ENCODE results near the gene BHLHE23. TPM values are rescaled to one million over a fixed set of nuclear protein-coding genes. Genes with fewer than 3 reads are reported as not detected.

Gene BHLHE23
- total RNA-seq, 4 donors from 2014 or later, result not detected

DNA sequence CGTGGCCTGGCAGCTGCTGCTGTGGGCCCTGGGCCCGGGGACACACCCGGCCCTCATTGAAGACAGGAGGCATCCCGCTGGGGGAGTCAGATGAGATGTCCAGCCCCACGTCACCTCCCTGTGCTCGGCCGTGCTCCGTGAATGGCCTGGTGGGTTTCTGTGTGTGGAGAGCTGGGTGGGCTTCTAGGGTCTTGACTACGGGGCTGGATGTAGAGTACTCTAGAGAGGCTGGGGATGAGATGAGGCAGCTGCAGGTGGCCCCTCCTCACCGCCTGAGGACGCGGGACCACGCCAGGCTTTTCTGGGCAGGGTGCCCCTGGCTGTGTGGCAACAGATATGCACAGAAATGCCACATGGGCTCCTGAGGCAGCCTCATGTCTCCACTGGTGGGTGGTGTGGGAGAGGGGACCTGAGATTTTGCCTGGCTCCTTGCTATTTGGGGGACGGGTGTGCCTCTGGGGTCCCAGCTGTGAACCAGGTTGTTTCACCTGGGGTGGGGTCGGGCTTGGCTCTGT, 8.4 kb upstream of the BHLHE23 start:
- Histone ChIP-seq H3K27ac (no peak overlapping the region), H3K27me3 (peaks cover 70 to 92% (median 71%) of the 10 kb centered on the region in 3 donors), H3K36me3 (no peaks in the 10 kb centered on the region), H3K4me1 (no peaks in the 10 kb centered on the region), H3K4me3 (no peak overlapping the region), H3K9me3 (no peaks in the 10 kb centered on the region)
- intact Hi-C loops (cut with DNase I; ENCODE audit: low total_unique reads) (no loop called here), in situ Hi-C loops (cut with MboI; ENCODE audit: low sequenced_read_pairs in 4 of 4) (loop anchor here in 2 of 4 donors (10.0 to 25.0 kb wide), 2 partner anchors 120 to 128 kb away; no protein-coding TSS in a partner anchor)
- ATAC-seq, result no peak
- no peak for TF ChIP-seq POLR2A (IDR thresholded peaks at IDR 0.05)
- TF ChIP-seq, protein P1, sequence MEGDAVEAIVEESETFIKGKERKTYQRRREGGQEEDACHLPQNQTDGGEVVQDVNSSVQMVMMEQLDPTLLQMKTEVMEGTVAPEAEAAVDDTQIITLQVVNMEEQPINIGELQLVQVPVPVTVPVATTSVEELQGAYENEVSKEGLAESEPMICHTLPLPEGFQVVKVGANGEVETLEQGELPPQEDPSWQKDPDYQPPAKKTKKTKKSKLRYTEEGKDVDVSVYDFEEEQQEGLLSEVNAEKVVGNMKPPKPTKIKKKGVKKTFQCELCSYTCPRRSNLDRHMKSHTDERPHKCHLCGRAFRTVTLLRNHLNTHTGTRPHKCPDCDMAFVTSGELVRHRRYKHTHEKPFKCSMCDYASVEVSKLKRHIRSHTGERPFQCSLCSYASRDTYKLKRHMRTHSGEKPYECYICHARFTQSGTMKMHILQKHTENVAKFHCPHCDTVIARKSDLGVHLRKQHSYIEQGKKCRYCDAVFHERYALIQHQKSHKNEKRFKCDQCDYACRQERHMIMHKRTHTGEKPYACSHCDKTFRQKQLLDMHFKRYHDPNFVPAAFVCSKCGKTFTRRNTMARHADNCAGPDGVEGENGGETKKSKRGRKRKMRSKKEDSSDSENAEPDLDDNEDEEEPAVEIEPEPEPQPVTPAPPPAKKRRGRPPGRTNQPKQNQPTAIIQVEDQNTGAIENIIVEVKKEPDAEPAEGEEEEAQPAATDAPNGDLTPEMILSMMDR (IDR thresholded peaks at IDR 0.05 in 4 of 5, conservative IDR thresholded peaks at IDR 0.05 in 1 of 5), result no peak
- no peak for DNase-seq

DNA sequence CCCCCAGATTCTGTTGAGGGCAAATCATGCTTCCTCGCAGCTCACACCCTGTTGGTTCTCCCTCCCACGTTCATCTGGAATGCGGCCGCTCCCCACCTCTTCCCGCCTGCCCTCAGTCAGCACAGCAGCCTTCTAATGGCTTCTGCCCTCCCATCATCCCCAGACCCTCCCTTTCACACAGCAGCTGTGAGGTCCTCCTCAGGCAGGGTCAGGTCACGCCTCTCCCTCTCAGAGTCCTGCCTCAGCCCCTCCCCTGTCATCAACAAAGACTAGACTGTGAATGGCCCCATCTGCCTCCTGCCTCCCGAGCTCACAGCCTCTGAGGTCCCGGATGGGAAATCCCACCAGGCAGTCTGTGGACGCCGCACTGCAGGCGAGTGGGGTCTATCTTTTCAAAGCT, 7.9 kb upstream of the BHLHE23 start:
- Histone ChIP-seq H3K4me1 (no peaks in the 10 kb centered on the region), H3K9me3 (no peaks in the 10 kb centered on the region), H3K27ac (no peak overlapping the region), H3K36me3 (no peaks in the 10 kb centered on the region), H3K27me3 (peaks cover 73 to 94% (median 75%) of the 10 kb centered on the region in 3 donors), H3K4me3 (no peak overlapping the region)
- DNase-seq (no peak), ATAC-seq (no peak)
- in situ Hi-C loops (cut with MboI; ENCODE audit: low sequenced_read_pairs in 4 of 4), result loop anchor here (5.0 to 25.0 kb wide), 4 partner anchors 117 to 142 kb away; no protein-coding TSS in a partner anchor
- intact Hi-C loops (cut with DNase I; ENCODE audit: low total_unique reads), result no loop called here
- TF ChIP-seq POLR2A (IDR thresholded peaks at IDR 0.05), result no peak
- TF ChIP-seq, protein P1 (IDR thresholded peaks at IDR 0.05 in 4 of 5, conservative IDR thresholded peaks at IDR 0.05 in 1 of 5), result no peak

DNA sequence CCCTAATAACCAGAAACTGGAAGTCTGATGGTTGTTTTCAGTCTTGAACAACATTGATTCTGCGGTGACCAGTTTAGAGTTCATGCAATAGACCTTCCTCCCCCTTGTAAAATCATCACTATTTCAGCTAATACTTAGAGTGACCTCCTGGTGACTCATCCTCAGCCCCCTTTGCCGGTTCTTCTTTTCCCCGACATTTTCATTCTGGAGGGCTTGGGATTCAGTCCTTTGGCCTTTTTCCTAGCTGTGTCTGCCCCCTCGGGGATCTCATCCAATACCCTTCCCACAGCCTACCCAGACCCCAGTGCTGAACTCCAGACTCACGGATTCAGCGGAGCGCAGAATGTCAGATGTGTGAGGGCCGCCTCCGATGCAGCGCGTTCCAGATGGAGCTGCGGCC, 7.5 kb upstream of the BHLHE23 start:
- intact Hi-C loops (cut with DNase I; ENCODE audit: low total_unique reads), result no loop called here
- H3K36me3 ChIP-seq, result no peaks in the 10 kb centered on the region
- in situ Hi-C loops (cut with MboI; ENCODE audit: low sequenced_read_pairs in 4 of 4), result loop anchor here (5.0 to 25.0 kb wide), 4 partner anchors 117 to 142 kb away; no protein-coding TSS in a partner anchor

DNA sequence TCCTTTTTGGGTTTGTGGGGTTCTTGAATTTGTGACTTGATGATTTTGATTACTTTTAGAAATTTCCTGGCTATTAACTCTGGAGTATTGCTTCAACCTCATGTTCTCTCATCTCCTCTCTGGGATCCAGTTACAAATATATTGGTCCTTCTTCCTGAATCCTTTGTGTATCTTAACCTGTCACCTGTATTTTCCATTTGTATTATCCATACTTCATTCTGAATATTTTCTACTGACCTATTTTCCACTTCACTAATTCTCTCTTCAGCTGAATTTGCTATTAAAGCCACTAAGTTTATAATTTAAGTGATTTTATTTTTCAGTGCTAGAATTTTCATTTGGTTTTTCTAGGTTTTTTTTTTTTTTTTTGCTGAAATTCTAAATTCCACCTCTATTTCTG, 6.4 kb upstream of the BHLHE23 start:
- in situ Hi-C loops (cut with MboI; ENCODE audit: low sequenced_read_pairs in 4 of 4) (loop anchor here (5.0 to 25.0 kb wide), 4 partner anchors 116 to 141 kb away; no protein-coding TSS in a partner anchor), intact Hi-C loops (cut with DNase I; ENCODE audit: low total_unique reads) (no loop called here)
- Histone ChIP-seq H3K9me3 (no peaks in the 10 kb centered on the region), H3K36me3 (no peaks in the 10 kb centered on the region), H3K4me1 (peaks cover 5 to 7% of the 10 kb centered on the region in 2 donors), H3K27ac (no peak overlapping the region), H3K27me3 (peaks cover 81 to 97% (median 84%) of the 10 kb centered on the region in 3 donors), H3K4me3 (no peak overlapping the region)
- no peak for ATAC-seq
- TF ChIP-seq POLR2A (IDR thresholded peaks at IDR 0.05), result no peak
- no peak for DNase-seq

More for the DNA sequence above, 7.5 kb upstream of the BHLHE23 start:
- H3K27me3 ChIP-seq, result peaks cover 77 to 94% (median 79%) of the 10 kb centered on the region in 3 donors
- no peaks in the 10 kb centered on the region for H3K4me1 ChIP-seq
- H3K9me3 ChIP-seq, result no peaks in the 10 kb centered on the region
- H3K4me3 ChIP-seq, result no peak overlapping the region
- TF ChIP-seq POLR2A (IDR thresholded peaks at IDR 0.05), result no peak
- DNase-seq (no peak), ATAC-seq (no peak)
- no peak overlapping the region for H3K27ac ChIP-seq

DNA sequence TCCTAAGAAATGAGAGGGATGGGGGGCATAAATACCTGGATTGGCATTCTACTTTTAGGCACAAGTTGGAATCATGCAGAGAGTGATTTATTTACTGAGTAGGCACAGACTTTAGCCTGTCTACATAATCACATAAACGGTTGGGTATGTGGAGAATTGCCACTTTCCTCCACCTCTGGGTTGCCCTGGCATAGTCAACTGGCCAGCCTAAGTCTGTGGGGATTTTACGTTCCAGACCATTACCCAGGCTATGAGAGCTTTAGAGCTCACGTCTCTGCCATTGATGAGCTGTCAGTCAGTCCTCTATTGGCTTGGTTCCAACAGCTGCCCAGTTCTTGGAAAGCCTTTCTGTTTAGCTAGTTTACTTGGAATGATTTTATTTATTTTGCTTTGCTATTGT, 5.0 kb upstream of the BHLHE23 start:
- Histone ChIP-seq H3K36me3 (no peaks in the 10 kb centered on the region), H3K4me3 (no peak overlapping the region), H3K27ac (no peak overlapping the region), H3K4me1 (peaks cover 5 to 7% of the 10 kb centered on the region in 2 donors), H3K27me3 (peaks cover 88 to 97% (median 90%) of the 10 kb centered on the region in 3 donors), H3K9me3 (no peaks in the 10 kb centered on the region)
- no peak for ATAC-seq
- in situ Hi-C loops (cut with MboI; ENCODE audit: low sequenced_read_pairs in 4 of 4), result loop anchor here (5.0 to 25.0 kb wide), 4 partner anchors 114 to 139 kb away; no protein-coding TSS in a partner anchor
- intact Hi-C loops (cut with DNase I; ENCODE audit: low total_unique reads), result no loop called here
- no peak for TF ChIP-seq POLR2A (IDR thresholded peaks at IDR 0.05)
- TF ChIP-seq, protein P1 (IDR thresholded peaks at IDR 0.05 in 4 of 5, conservative IDR thresholded peaks at IDR 0.05 in 1 of 5), result no peak
- no peak for DNase-seq

All from gastrocnemius medialis (tissue), 4 donors.